H1 (cell line): ENCODE results near the gene KLRC3. TPM values are rescaled to one million over a fixed set of nuclear protein-coding genes. Genes with fewer than 3 reads are reported as not detected.
"Not testable (repeated sequence)": the region's sequence is repeated elsewhere in the genome, so short reads cannot be mapped to it uniquely, and the experiment has no call there.

Experiments used
- CTCF ChIA-PET: fragments of 300-600 bp; sonication (Branson Sonifier 250); formaldehyde crosslinking; loops from one replicate; lab custom pipeline; 2021; ENCODE audit not compliant: partially characterized antibody; lab: Charles Lee
- POLR2A ChIA-PET: fragments of 300-600 bp; sonication (Branson Sonifier 250); formaldehyde crosslinking; loops from one replicate; lab custom pipeline; 2021; ENCODE audit warnings: inconsistent platforms; ENCODE audit not compliant: partially characterized antibody; lab: Charles Lee
- DNase-seq, 2 experiments: peaks; one replicate each; pipeline versions ENCODE4 v3.0.0 to v3.0.0-alpha.2; 2010 to 2022; ENCODE audit warnings: low spot score in 2 of 2, low read depth in 1 of 2, mixed read lengths in 1 of 2
- FAIRE-seq: peaks from 2 replicates; lab custom pipeline; 2011; peaks lifted over from hg19 to GRCh38; lab: Jason Lieb, UNC
- H2AFZ ChIP-seq: 2 replicates; pipeline ENCODE4 v1.8.1; 2012; ENCODE audit warnings: low read length, inconsistent platforms
- H2AK5ac ChIP-seq: 2 replicates; pipeline ENCODE4 v1.6.1; 2013; ENCODE audit warnings: low read depth, low read length
- H2BK120ac ChIP-seq: replicated peaks from 2 replicates; pipeline ENCODE3; 2013; ENCODE audit warnings: low read depth, low read length, inconsistent platforms
- H2BK12ac ChIP-seq: 2 replicates; pipeline ENCODE4 v1.6.1; 2013; ENCODE audit warnings: low read depth, low read length
- H2BK15ac ChIP-seq: 2 replicates; pipeline ENCODE4 v1.6.1; 2013; ENCODE audit warnings: low read length
- H2BK20ac ChIP-seq: 2 replicates; pipeline ENCODE4 v1.6.1; 2013; ENCODE audit warnings: low read length
- H2BK5ac ChIP-seq: 2 replicates; pipeline ENCODE4 v1.6.1; 2013; ENCODE audit warnings: low read depth, low read length
- H3K14ac ChIP-seq: 2 replicates; pipeline ENCODE4 v1.6.1; 2013; ENCODE audit warnings: inconsistent platforms; ENCODE audit not compliant: insufficient read length
- H3K18ac ChIP-seq: 2 replicates; pipeline ENCODE4 v1.6.1; 2013; ENCODE audit warnings: low read length; ENCODE audit errors: extremely low read depth
- H3K23ac ChIP-seq: 2 replicates; pipeline ENCODE4 v1.6.1; 2013; ENCODE audit warnings: inconsistent platforms; ENCODE audit not compliant: insufficient read length
- H3K23me2 ChIP-seq: 2 replicates; pipeline ENCODE4 v1.6.1; 2013; ENCODE audit warnings: low read depth, low read length
- H3K27ac ChIP-seq: 2 replicates; pipeline ENCODE4 v1.6.1; 2011; ENCODE audit warnings: low read depth, low read length, inconsistent platforms
- H3K27me3 ChIP-seq, 4 experiments: replicated peaks in 1 of 4; 1 replicate in 1 of 4; 2 replicates in 3 of 4; pipeline versions ENCODE4 v1.6.1 to v1.8.1; 2011 to 2013; ENCODE audit warnings: low read length in 3 of 4, mild to moderate bottlenecking in 3 of 4, inconsistent platforms in 2 of 4, mixed read lengths in 2 of 4, moderate library complexity in 1 of 4; ENCODE audit not compliant: control insufficient read depth in 3 of 4, insufficient read depth in 3 of 4; ENCODE audit errors: extremely low read depth in 1 of 4
- H3K36me3 ChIP-seq, 4 experiments: 2 replicates each; pipeline versions ENCODE4 v1.6.1 to v1.8.1; 2011 to 2013; ENCODE audit warnings: mild to moderate bottlenecking in 4 of 4, low read length in 3 of 4, moderate library complexity in 2 of 4, control low read depth in 1 of 4, inconsistent platforms in 1 of 4; ENCODE audit not compliant: insufficient read depth in 4 of 4, control insufficient read depth in 2 of 4
- H3K4ac ChIP-seq: replicated peaks from 2 replicates; pipeline ENCODE3; 2013; ENCODE audit warnings: low read length, low read depth, mixed read lengths, inconsistent platforms; ENCODE audit not compliant: insufficient read length
- H3K4me1 ChIP-seq, 4 experiments: replicated peaks in 1 of 4; 1 replicate in 1 of 4; 2 replicates in 3 of 4; pipeline versions ENCODE4 v1.6.1 to v1.8.1; 2011 to 2013; ENCODE audit warnings: low read length in 3 of 4, inconsistent platforms in 2 of 4, mixed read lengths in 1 of 4; ENCODE audit not compliant: insufficient read depth in 4 of 4, control insufficient read depth in 3 of 4
- H3K4me2 ChIP-seq, 2 experiments: 2 replicates each; pipeline versions ENCODE4 v1.6.1 to v1.8.1; 2011 to 2013; ENCODE audit warnings: low read depth in 2 of 2, low read length in 2 of 2, control low read depth in 1 of 2, inconsistent platforms in 1 of 2, mild to moderate bottlenecking in 1 of 2; ENCODE audit not compliant: insufficient read depth in 1 of 2
- H3K4me3 ChIP-seq, 4 experiments: fragments of 200-600, 300-600 bp in 1 of 4; sonication (generic), shearing (Covaris generic), sonication (Bioruptor Twin) in 1 of 4; 2 replicates each; pipeline versions ENCODE4 v1.5.1 to v1.8.1; 2011 to 2016; ENCODE audit warnings: low read length in 4 of 4, low read depth in 3 of 4, control low read depth in 2 of 4, inconsistent platforms in 2 of 4, mild to moderate bottlenecking in 2 of 4, mixed read lengths in 1 of 4, moderate library complexity in 1 of 4; ENCODE audit not compliant: insufficient read depth in 2 of 4; ENCODE audit errors: extremely low read depth in 1 of 4
- H3K56ac ChIP-seq: replicated peaks from 2 replicates; pipeline ENCODE3; 2013; ENCODE audit warnings: low read depth, mild to moderate bottlenecking, mixed read lengths, low read length, inconsistent platforms; ENCODE audit not compliant: insufficient read length
- H3K79me1 ChIP-seq: 2 replicates; pipeline ENCODE4 v1.6.1; 2013; ENCODE audit warnings: low read depth, low read length, control low read depth
- H3K79me2 ChIP-seq, 2 experiments: 2 replicates each; pipeline versions ENCODE4 v1.6.1 to v1.8.1; 2012 to 2013; ENCODE audit warnings: low read length in 2 of 2, mild to moderate bottlenecking in 2 of 2, inconsistent platforms in 1 of 2; ENCODE audit not compliant: insufficient read depth in 2 of 2, control insufficient read depth in 1 of 2
- H3K9ac ChIP-seq, 4 experiments: replicated peaks in 1 of 4; 1 replicate in 1 of 4; 2 replicates in 3 of 4; pipeline versions ENCODE4 v1.6.1 to v1.8.1; 2011 to 2013; ENCODE audit warnings: low read depth in 3 of 4, low read length in 3 of 4, control low read depth in 2 of 4, mild to moderate bottlenecking in 2 of 4, moderate library complexity in 2 of 4, inconsistent platforms in 1 of 4; ENCODE audit errors: extremely low read depth in 1 of 4
- H3K9me3 ChIP-seq, 2 experiments: 2 replicates each; pipeline versions ENCODE4 v1.6.1 to v1.8.1; 2012 to 2013; ENCODE audit warnings: mild to moderate bottlenecking in 2 of 2, moderate library complexity in 2 of 2, control low read depth in 1 of 2, inconsistent platforms in 1 of 2, low read depth in 1 of 2, low read length in 1 of 2, mixed read lengths in 1 of 2; ENCODE audit not compliant: insufficient read depth in 2 of 2
- H4K20me1 ChIP-seq, 2 experiments: replicated peaks in 1 of 2; 2 replicates each; pipeline versions ENCODE3 to v1.8.1; 2011 to 2013; ENCODE audit warnings: inconsistent platforms in 2 of 2, low read length in 2 of 2, mild to moderate bottlenecking in 1 of 2; ENCODE audit not compliant: insufficient read depth in 2 of 2, control insufficient read depth in 1 of 2
- H4K5ac ChIP-seq: 2 replicates; pipeline ENCODE4 v1.6.1; 2013; ENCODE audit warnings: low read length, low read depth, mixed read lengths, inconsistent platforms; ENCODE audit not compliant: insufficient read length
- H4K8ac ChIP-seq: 2 replicates; pipeline ENCODE4 v1.8.0; 2013; ENCODE audit warnings: mild to moderate bottlenecking, moderate library complexity, low read length, inconsistent platforms; ENCODE audit not compliant: insufficient read depth; ENCODE audit errors: extremely low read depth
- H4K91ac ChIP-seq: replicated peaks from 2 replicates; pipeline ENCODE3; 2013; ENCODE audit warnings: low read length, mixed read lengths, inconsistent platforms; ENCODE audit not compliant: insufficient read length
- WGBS, 2 experiments: shearing (Covaris generic) in 1 of 2; methylation state at CpG; one replicate each; pipeline versions ENCODE4 v1.1.6 to v1.1.7; 2013 to 2015; ENCODE audit warnings: low lambda C conversion rate in 2 of 2, mixed read lengths in 2 of 2, inconsistent platforms in 1 of 2, low coverage in 1 of 2, missing lambda C conversion rate in 1 of 2; ENCODE audit not compliant: insufficient replicate concordance in 2 of 2, insufficient coverage in 1 of 2, insufficient read length in 1 of 2; ENCODE audit errors: extremely low coverage in 1 of 2, missing lambda C conversion rate in 1 of 2; 5-methylcytosine and 5-hydroxymethylcytosine counted together
- polyA plus RNA-seq, 7 experiments: library from polyadenylated mRNA; depleted of rRNA in 3 of 7; stranded (reverse) in 5 of 7; unstranded in 2 of 7; fragments of >200 nt in 5 of 7; fragments of 200-250 nt in 2 of 7; gene quantifications; 1 replicate in 5 of 7; 2 replicates in 1 of 7; 4 replicates in 1 of 7; pipeline versions ENCODE4 v1.2.1 to v1.2.3, GENCODE V29; 2011 to 2013; ENCODE audit warnings: missing spikeins in 2 of 7, mixed read lengths in 2 of 7
- total RNA-seq: library from RNA; stranded (reverse); fragmentation: NEBNext Ultra II Directional; extraction: Animal tissue kit (Norgen Biotek cat#: 25700); gene quantifications from 2 replicates; pipeline ENCODE4 v1.2.1, GENCODE V29; 2021

Gene KLRC3
- total and polyA plus RNA-seq, 2 of the 8 experiments (the other 6 are each of a cell fraction or from before 2014, with no cell fraction given): not detected

- CTCF ChIA-PET: interaction anchor here (1.2 kb wide), 1 partner anchor 21 kb away, joined by 4 read pairs; no protein-coding TSS in a partner anchor
- H3K27me3 ChIP-seq, H3K4me2 ChIP-seq, H2BK15ac ChIP-seq, H4K20me1 ChIP-seq, POLR2A ChIA-PET, H3K23ac ChIP-seq, H4K91ac ChIP-seq, H3K4me1 ChIP-seq, H4K8ac ChIP-seq, H2AK5ac ChIP-seq, H3K4me3 ChIP-seq, H2AFZ ChIP-seq, H3K36me3 ChIP-seq, H3K18ac ChIP-seq, H3K23me2 ChIP-seq, H2BK20ac ChIP-seq, H2BK5ac ChIP-seq, H2BK12ac ChIP-seq, DNase-seq, H3K4ac ChIP-seq, H3K14ac ChIP-seq, FAIRE-seq, H3K9me3 ChIP-seq, H4K5ac ChIP-seq, H2BK120ac ChIP-seq, H3K56ac ChIP-seq, H3K79me2 ChIP-seq, H3K9ac ChIP-seq, H3K27ac ChIP-seq, H3K79me1 ChIP-seq: not testable (repeated sequence)
- WGBS, 2 experiments: 91% methylated on average over 6 of the region's 6 CpGs; no CpG with 5 or more reads in 1 of the 2 experiments
Observed at GRCh38 chr12:10387498-10387897, 32.9 kb downstream of the KLRC3 start.
